ENCODE data around the gene CDH12. TPM values are rescaled to one million over a fixed set of nuclear protein-coding genes. Genes with fewer than 3 reads are reported as not detected.

The CDH12 gene
- total RNA-seq, 3 donors from 2014 or later = 0.33 to 2.6 (median 1.1) TPM

DNA sequence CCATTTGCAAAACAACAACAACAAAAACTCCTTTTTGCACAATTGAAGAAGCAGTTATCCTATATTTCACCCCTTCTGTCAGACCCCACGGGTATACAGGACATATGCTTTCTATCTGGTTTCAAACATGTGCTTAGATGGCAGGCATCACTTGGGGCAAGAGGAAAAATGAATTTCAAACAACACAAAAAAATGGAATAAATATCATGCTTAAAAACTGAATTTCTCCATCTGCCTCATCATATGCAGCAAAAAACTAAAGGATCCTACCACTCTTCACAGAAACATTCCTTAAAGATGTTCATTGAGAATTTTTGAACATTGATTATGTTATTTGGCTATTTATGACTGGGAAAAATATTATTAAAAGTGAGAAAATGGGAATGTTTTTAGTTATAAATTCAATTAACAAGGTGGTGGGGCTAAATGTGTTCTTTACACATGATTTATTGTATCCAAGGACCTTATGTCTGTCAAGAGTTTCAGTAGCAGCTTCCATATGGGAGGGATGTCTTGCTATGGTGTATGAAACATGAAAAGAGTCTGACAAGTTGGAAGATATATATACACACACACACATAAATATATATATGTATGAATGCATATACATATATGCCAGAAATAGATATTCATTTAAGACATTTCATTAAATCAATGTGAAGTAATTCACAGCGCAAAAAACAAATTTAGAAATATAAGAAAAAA is 358.0 kb downstream of the CDH12 start:
- no peaks in the 10 kb centered on the region for H3K27me3 ChIP-seq
- no peak overlapping the region for H3K27ac ChIP-seq
- DNase-seq (ENCODE audit: low spot score in 2 of 2) = no peak
- no peaks in the 10 kb centered on the region for H3K9me3 ChIP-seq
- no peak overlapping the region for H3K4me3 ChIP-seq
- TF ChIP-seq, protein P1, sequence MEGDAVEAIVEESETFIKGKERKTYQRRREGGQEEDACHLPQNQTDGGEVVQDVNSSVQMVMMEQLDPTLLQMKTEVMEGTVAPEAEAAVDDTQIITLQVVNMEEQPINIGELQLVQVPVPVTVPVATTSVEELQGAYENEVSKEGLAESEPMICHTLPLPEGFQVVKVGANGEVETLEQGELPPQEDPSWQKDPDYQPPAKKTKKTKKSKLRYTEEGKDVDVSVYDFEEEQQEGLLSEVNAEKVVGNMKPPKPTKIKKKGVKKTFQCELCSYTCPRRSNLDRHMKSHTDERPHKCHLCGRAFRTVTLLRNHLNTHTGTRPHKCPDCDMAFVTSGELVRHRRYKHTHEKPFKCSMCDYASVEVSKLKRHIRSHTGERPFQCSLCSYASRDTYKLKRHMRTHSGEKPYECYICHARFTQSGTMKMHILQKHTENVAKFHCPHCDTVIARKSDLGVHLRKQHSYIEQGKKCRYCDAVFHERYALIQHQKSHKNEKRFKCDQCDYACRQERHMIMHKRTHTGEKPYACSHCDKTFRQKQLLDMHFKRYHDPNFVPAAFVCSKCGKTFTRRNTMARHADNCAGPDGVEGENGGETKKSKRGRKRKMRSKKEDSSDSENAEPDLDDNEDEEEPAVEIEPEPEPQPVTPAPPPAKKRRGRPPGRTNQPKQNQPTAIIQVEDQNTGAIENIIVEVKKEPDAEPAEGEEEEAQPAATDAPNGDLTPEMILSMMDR (IDR thresholded peaks at IDR 0.05) = no peak
- TF ChIP-seq POLR2A (IDR thresholded peaks at IDR 0.05) (no peak), POLR2AphosphoS5 (IDR thresholded peaks at IDR 0.05) (no peak)
- no peaks in the 10 kb centered on the region for H3K36me3 ChIP-seq
- no peaks in the 10 kb centered on the region for H3K4me1 ChIP-seq
- intact Hi-C loops (cut with DNase I; ENCODE audit: low total_unique reads) = no loop called here

DNA sequence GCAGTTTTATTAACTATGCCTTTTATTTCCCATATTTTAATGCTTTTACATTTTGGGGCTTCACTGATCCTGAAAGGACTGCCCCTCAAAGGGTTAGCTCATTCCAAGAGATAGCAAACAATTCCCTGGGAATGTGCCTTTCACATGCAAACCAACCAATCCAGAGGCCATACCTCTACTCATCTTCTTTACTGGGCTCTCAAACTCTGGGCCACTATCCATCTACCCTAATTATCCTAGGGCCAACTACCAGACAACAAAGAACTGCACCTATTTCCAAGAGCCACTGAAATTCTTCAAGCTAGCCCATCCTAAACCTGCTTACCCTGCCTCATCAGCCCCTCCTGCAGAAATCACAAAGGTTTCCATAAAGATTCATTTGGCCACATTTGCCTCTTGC is 364.7 kb downstream of the CDH12 start:
- no peaks in the 10 kb centered on the region for H3K4me1 ChIP-seq
- no peak overlapping the region for H3K4me3 ChIP-seq
- TF ChIP-seq POLR2A (IDR thresholded peaks at IDR 0.05) (no peak), POLR2AphosphoS5 (IDR thresholded peaks at IDR 0.05) (no peak)
- TF ChIP-seq, protein P1 (IDR thresholded peaks at IDR 0.05) = no peak
- no peaks in the 10 kb centered on the region for H3K27me3 ChIP-seq
- intact Hi-C loops (cut with DNase I; ENCODE audit: low total_unique reads) = no loop called here
- H3K9me3 ChIP-seq = no peaks in the 10 kb centered on the region
- H3K27ac ChIP-seq = no peak overlapping the region
- H3K36me3 ChIP-seq = no peaks in the 10 kb centered on the region
- DNase-seq (ENCODE audit: low spot score in 2 of 2) = no peak

DNA sequence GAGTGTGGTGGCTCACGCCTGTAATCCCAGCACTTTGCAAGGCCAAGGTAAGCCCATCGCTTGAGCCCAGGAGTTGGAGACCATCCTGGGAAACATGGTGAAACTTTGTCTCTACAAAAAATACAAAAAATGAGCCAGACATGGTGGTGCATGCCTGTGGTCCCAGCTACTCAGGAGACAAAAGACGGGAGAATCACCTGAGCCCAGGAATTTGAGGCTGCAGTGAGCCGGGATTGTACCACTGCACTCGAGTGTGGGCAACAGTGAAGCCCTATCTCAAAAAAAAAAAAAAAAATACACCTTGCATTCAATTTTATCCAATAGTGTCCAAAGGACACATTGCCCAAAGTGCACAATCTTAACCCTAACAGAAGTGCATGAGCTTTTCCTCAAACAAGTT is 372.8 kb downstream of the CDH12 start:
- Histone ChIP-seq H3K9me3 (no peaks in the 10 kb centered on the region), H3K36me3 (no peaks in the 10 kb centered on the region), H3K27me3 (no peaks in the 10 kb centered on the region), H3K27ac (no peak overlapping the region), H3K4me3 (no peak overlapping the region), H3K4me1 (no peaks in the 10 kb centered on the region)
- no peak for DNase-seq (ENCODE audit: low spot score in 2 of 2)
- intact Hi-C loops (cut with DNase I; ENCODE audit: low total_unique reads) = no loop called here
- TF ChIP-seq POLR2A (IDR thresholded peaks at IDR 0.05) = no peak
- no peak for TF ChIP-seq POLR2AphosphoS5 (IDR thresholded peaks at IDR 0.05)
- TF ChIP-seq, protein P1 (IDR thresholded peaks at IDR 0.05) = no peak

DNA sequence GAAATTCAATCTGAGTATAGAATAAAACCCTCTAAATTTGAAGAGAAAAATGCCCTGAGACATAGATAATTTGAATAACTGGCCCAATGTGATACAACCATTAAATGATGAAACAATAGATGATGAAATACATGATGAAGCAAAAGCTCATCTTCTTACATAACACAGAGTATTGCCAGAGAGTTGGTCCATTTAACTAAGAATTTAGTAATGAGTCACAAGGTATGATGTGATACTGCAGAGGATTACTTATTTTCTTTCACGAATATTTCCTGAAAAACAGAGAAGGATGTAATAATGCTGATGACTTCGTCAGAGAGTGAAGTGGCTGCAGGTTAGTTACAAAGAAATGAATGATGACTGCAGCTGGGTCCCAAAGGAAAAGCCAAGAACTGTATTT is 379.3 kb downstream of the CDH12 start:
- H3K9me3 ChIP-seq = no peaks in the 10 kb centered on the region
- no peak overlapping the region for H3K4me3 ChIP-seq
- no peaks in the 10 kb centered on the region for H3K36me3 ChIP-seq
- H3K27ac ChIP-seq = no peak overlapping the region
- intact Hi-C loops (cut with DNase I; ENCODE audit: low total_unique reads) = no loop called here
- DNase-seq (ENCODE audit: low spot score in 2 of 2) = no peak
- H3K4me1 ChIP-seq = no peaks in the 10 kb centered on the region
- no peaks in the 10 kb centered on the region for H3K27me3 ChIP-seq
- no peak for TF ChIP-seq POLR2A (IDR thresholded peaks at IDR 0.05)
- no peak for TF ChIP-seq POLR2AphosphoS5 (IDR thresholded peaks at IDR 0.05)
- TF ChIP-seq, protein P1 (IDR thresholded peaks at IDR 0.05) = no peak

DNA sequence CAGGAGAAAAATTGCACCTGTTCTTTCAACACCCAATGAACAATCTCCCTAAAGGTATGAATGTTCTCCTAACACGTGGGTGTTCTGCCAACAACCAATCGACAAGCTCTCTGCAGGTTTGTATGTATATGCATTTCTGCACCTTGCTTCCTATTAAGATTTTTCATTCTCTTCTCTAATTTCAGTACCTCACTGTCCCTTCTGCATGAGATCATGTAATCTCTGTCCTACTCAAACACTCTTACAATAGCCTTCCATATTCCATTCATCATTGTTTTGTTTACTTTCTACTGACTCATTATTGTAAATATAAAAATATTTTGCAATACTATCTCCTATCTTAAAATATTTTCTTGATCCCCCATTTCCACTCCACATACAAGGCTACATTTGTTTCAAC is 382.0 kb downstream of the CDH12 start:
- DNase-seq (ENCODE audit: low spot score in 2 of 2) = no peak
- H3K9me3 ChIP-seq = no peaks in the 10 kb centered on the region
- no peaks in the 10 kb centered on the region for H3K36me3 ChIP-seq
- no peak overlapping the region for H3K4me3 ChIP-seq
- H3K27ac ChIP-seq = no peak overlapping the region
- intact Hi-C loops (cut with DNase I; ENCODE audit: low total_unique reads) = no loop called here
- no peaks in the 10 kb centered on the region for H3K4me1 ChIP-seq
- no peaks in the 10 kb centered on the region for H3K27me3 ChIP-seq
- TF ChIP-seq, protein P1 (IDR thresholded peaks at IDR 0.05) = no peak
- TF ChIP-seq POLR2AphosphoS5 (IDR thresholded peaks at IDR 0.05) (no peak), POLR2A (IDR thresholded peaks at IDR 0.05) (no peak)
